GM19372 (cell line): ENCODE results near the gene DTNA.

Experiments
- ATAC-seq: cut with Tn5 transposase; IDR thresholded peaks from one replicate; pipeline ENCODE4 v1.9.1; 2021; ENCODE audit warnings: mild to moderate bottlenecking, low read depth, moderate library complexity; ENCODE audit not compliant: unreplicated experiment

The DTNA gene

GRCh38 chr18:34803877-34804400, 93.8 kb downstream of the DTNA start:
- ATAC-seq = no peak

GRCh38 chr18:34805103-34805877, 95.2 kb downstream of the DTNA start:
- ATAC-seq = no peak

GRCh38 chr18:34805878-34806351, 95.8 kb downstream of the DTNA start:
- no peak for ATAC-seq

GRCh38 chr18:34806527-34806926, 96.4 kb downstream of the DTNA start:
- no peak for ATAC-seq

GRCh38 chr18:34807106-34807796, 97.2 kb downstream of the DTNA start:
- no peak for ATAC-seq

- ATAC-seq = no peak
Measured at GRCh38 chr18:34808389-34808788, 98.3 kb downstream of the DTNA start.

- no peak for ATAC-seq
Measured at GRCh38 chr18:34809451-34810072, 99.5 kb downstream of the DTNA start.

- no peak for ATAC-seq
Measured at GRCh38 chr18:34816183-34816582, 106.1 kb downstream of the DTNA start.

- ATAC-seq = no peak
Measured at GRCh38 chr18:34817636-34818035, 107.5 kb downstream of the DTNA start.

- no peak for ATAC-seq
Measured at GRCh38 chr18:34818064-34818463, 108.0 kb downstream of the DTNA start.

- no peak for ATAC-seq
Measured at GRCh38 chr18:34820360-34821065, 110.4 kb downstream of the DTNA start.

GRCh38 chr18:34821669-34822210, 111.6 kb downstream of the DTNA start:
- ATAC-seq = no peak

GRCh38 chr18:34828093-34828492, 118.0 kb downstream of the DTNA start:
- no peak for ATAC-seq

GRCh38 chr18:34834897-34835296, 124.8 kb downstream of the DTNA start:
- no peak for ATAC-seq

- ATAC-seq = no peak
Measured at GRCh38 chr18:34835466-34835865, 125.4 kb downstream of the DTNA start.

- no peak for ATAC-seq
Measured at GRCh38 chr18:34837769-34838272, 127.7 kb downstream of the DTNA start.

- no peak for ATAC-seq
Measured at GRCh38 chr18:34838669-34839068, 128.6 kb downstream of the DTNA start.

- no peak for ATAC-seq
Measured at GRCh38 chr18:34840256-34840826, 130.2 kb downstream of the DTNA start.

GRCh38 chr18:34841891-34842290, 131.8 kb downstream of the DTNA start:
- no peak for ATAC-seq

GRCh38 chr18:34844072-34844471, 134.0 kb downstream of the DTNA start:
- ATAC-seq = no peak
